Naive thymus-derived CD8-positive, alpha-beta T cell (primary cell): ENCODE measurements around the gene ENPP7. TPM values are rescaled to one million over a fixed set of nuclear protein-coding genes. Genes with fewer than 3 reads are reported as not detected.

ENCODE experiments used
- ATAC-seq, 2 donors: fragments of 150-1000 bp; cut with Tn5 transposase in 1 of 2; sonication (Bioruptor Pico), chemical (Tn5 transposase) in 1 of 2; 1 replicate in 1 of 2; 2 replicates in 1 of 2; pipeline ENCODE4 v1.10.0; 2021; ENCODE audit warnings: mild to moderate bottlenecking in 2 of 2, moderate library complexity in 2 of 2
- POLR2A ChIA-PET: fragments of 350-600 bp; sonication (Branson Sonifier 250); formaldehyde crosslinking; loops from one replicate; lab custom pipeline; 2021; ENCODE audit warnings: antibody characterized with exemption; lab: Charles Lee
- DNase-seq, 10 donors: peaks; one replicate each; pipeline versions ENCODE4 v3.0.0 to v3.0.0-alpha.2; 2020 to 2022
- H3K27ac Mint-ChIP-seq, 10 donors: one replicate each; pipeline ENCODE4 v1.8.0; 2020 to 2022; ENCODE audit warnings: mild to moderate bottlenecking in 10 of 10, mixed read lengths in 10 of 10, moderate library complexity in 4 of 10, inconsistent platforms in 1 of 10
- H3K27me3 Mint-ChIP-seq, 5 donors: one replicate each; pipeline ENCODE4 v1.8.0; 2021 to 2022; ENCODE audit warnings: mixed read lengths in 5 of 5
- H3K36me3 Mint-ChIP-seq, 3 donors: one replicate each; pipeline ENCODE4 v1.8.0; 2020 to 2022; ENCODE audit warnings: mixed read lengths in 3 of 3, mild to moderate bottlenecking in 2 of 3, inconsistent platforms in 1 of 3
- H3K4me1 Mint-ChIP-seq, 4 donors: one replicate each; pipeline ENCODE4 v1.8.0; 2021 to 2022; ENCODE audit warnings: mixed read lengths in 4 of 4
- H3K4me3 Mint-ChIP-seq, 10 donors: one replicate each; pipeline ENCODE4 v1.8.0; 2020 to 2022; ENCODE audit warnings: mild to moderate bottlenecking in 10 of 10, mixed read lengths in 10 of 10, moderate library complexity in 6 of 10, inconsistent platforms in 1 of 10
- H3K9me3 Mint-ChIP-seq, 9 donors: one replicate each; pipeline ENCODE4 v1.8.0; 2020 to 2022; ENCODE audit warnings: mixed read lengths in 9 of 9, mild to moderate bottlenecking in 3 of 9, inconsistent platforms in 1 of 9, moderate library complexity in 1 of 9
- polyA plus RNA-seq, 3 donors: library from polyadenylated mRNA; unstranded; fragments of 300-500 nt; fragmentation: Illumina TruSeq; gene quantifications; one replicate each; pipeline ENCODE4 v1.2.3, GENCODE V29; 2021
- total RNA-seq, 8 experiments: library from RNA in 2 of 8; stranded (reverse) in 2 of 8; gene quantifications; one replicate each; pipeline ENCODE4 v1.2.3 and lab custom pipeline; 2021 to 2026

Gene ENPP7, protein sequence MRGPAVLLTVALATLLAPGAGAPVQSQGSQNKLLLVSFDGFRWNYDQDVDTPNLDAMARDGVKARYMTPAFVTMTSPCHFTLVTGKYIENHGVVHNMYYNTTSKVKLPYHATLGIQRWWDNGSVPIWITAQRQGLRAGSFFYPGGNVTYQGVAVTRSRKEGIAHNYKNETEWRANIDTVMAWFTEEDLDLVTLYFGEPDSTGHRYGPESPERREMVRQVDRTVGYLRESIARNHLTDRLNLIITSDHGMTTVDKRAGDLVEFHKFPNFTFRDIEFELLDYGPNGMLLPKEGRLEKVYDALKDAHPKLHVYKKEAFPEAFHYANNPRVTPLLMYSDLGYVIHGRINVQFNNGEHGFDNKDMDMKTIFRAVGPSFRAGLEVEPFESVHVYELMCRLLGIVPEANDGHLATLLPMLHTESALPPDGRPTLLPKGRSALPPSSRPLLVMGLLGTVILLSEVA
- under 1 TPM in 1 of 2 experiments, not detected in 1; 0.29 TPM for total RNA-seq
- polyA plus RNA-seq, result not detected
- total RNA-seq (lab: John Stamatoyannopoulos, UW), result 0 to 0.09 (median 0) reads per million in 6 experiments

DNA sequence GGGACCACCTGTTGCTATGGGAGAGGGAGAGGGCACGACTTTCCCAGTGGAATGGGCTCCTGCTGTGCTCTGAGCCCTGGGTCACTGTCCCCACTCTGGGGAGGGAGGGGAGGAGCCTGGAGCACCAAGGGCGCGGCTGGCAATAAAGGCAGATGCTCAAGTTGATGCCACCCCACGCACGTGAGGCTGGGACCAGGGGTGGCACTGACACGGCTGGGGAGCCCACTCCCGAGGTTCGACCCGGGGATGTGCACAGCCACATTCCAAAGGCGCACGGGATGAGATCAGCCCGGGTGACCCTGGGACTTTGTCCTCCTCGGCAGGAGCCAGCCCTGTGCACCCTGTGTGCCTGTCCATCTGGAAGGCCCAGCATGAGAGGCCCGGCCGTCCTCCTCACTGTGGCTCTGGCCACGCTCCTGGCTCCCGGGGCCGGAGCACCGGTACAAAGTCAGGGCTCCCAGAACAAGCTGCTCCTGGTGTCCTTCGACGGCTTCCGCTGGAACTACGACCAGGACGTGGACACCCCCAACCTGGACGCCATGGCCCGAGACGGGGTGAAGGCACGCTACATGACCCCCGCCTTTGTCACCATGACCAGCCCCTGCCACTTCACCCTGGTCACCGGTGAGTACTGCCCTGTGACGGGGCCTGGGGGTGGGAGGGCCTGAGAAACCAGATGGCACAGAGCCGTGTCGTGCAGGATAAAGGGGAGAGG lies at the start of gene ENPP7:
Gene ENPP7, plus strand, starts transcription at position 175 of the 715 bp plus-strand sequence. Its CDS starts 197 bp downstream, at position 372.
- Mint-ChIP-seq H3K9me3 (no peaks in the 10 kb centered on the region), H3K4me1 (peaks cover 9 to 33% (median 16%) of the 10 kb centered on the region in 4 donors), H3K4me3 (no peak within 1 kb of the TSS), H3K27ac (peak within 1 kb of the TSS in 4 of 10 donors; percentile 24 to 65 (median 44)), H3K27me3 (peaks cover 0 to 2% (median 0%) of the 10 kb centered on the region in 5 donors), H3K36me3 (no peaks in the 10 kb centered on the region)
- ATAC-seq (no peak), DNase-seq (no peak)
- POLR2A ChIA-PET, result interaction anchor here (0.6 kb wide), 1 partner anchor 22 kb away, joined by 3 read pairs; no protein-coding TSS in a partner anchor

DNA sequence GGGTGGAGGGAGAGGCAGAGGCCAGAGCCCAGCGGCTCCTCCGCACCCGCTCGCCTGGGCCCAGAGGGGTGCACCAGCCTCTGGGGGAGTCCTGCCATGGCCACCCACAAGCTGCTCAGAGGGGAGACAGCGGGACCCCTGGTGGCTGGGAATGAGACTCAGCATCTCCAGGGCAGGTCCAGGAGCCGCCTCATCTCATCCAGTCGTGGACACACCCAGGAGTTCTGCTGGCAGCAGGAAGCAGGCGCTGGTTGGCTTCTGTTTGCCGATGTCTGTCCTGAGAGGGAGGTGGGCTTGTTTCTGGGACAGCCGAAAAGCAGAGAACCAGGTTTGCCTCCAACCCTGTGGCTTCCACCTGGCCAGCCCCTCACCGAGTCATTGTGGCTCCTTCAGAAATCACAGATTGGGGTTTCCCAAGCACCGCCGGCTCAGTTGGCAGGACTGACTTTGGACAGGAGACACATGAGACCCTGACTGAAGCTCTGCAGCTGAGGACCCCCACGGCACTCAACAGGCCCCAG lies 49.6 kb upstream of the ENPP7 start:
- Mint-ChIP-seq H3K27ac (no peak overlapping the region), H3K4me3 (no peak overlapping the region), H3K4me1 (no peaks in the 10 kb centered on the region), H3K36me3 (no peaks in the 10 kb centered on the region), H3K27me3 (peaks cover 17 to 54% (median 33%) of the 10 kb centered on the region in 5 donors), H3K9me3 (peaks cover 0 to 2% (median 0%) of the 10 kb centered on the region in 9 donors)
- DNase-seq, result peak in 1 of 10 donors; percentile 53
- ATAC-seq, result no peak
- POLR2A ChIA-PET, result no interaction called here

DNA sequence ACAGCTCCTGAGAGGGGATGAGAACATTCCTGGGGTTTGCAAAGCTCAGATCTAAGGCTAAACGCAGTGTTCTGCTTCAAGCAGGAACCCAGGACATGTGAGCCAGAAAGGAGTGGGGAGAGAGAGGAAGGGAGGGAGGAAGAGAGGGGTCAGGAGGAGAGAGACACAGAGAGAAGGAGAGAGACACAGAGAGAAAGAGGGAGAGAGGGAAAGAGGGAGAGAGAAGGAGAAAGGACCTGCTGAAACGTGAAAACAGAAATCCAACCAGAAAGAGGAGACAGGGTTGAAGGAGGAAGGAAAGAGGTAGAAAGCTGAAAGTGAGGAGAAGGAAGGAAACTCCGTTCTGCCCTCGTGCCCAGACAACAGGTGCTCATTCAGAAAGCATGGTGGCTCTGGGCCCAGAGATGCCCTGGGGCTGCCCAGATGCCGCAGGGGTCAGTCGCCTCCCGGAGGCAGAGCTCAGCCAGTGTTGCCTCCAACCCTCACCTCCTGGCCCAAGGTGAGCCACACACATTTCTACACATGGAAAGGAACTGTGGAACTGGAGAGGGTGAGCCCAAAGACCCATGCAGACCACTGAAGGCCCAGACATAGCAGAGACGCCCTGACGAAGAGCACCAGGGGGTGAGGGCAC lies 49.0 kb upstream of the ENPP7 start:
- DNase-seq (no peak), ATAC-seq (no peak)
- no peaks in the 10 kb centered on the region for H3K4me1 Mint-ChIP-seq
- POLR2A ChIA-PET, result no interaction called here
- H3K36me3 Mint-ChIP-seq, result no peaks in the 10 kb centered on the region
- peaks cover 17 to 58% (median 34%) of the 10 kb centered on the region in 5 donors for H3K27me3 Mint-ChIP-seq
- H3K4me3 Mint-ChIP-seq, result no peak overlapping the region
- peaks cover 0 to 2% (median 0%) of the 10 kb centered on the region in 9 donors for H3K9me3 Mint-ChIP-seq
- no peak overlapping the region for H3K27ac Mint-ChIP-seq

DNA sequence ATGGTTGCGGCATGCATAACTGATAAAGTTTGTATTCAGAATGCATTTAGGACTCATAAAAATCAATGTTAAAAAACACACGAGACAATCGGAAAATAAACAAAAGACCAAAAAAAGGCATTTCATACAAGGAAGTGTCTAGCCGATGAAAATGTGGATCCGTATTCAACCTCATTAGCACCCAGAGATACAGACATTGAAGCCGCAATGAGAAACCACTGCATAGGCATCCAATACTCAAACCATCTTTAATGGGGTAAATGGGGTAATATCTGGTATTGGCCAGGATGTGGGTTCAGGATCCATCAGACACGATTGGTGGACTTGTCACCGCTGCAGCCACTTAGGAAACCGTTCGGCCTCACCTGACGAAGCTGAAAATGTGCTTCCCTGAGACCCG lies 47.4 kb upstream of the ENPP7 start:
- no peak overlapping the region for H3K4me3 Mint-ChIP-seq
- H3K27me3 Mint-ChIP-seq, result peaks cover 17 to 58% (median 34%) of the 10 kb centered on the region in 5 donors
- H3K36me3 Mint-ChIP-seq, result no peaks in the 10 kb centered on the region
- H3K27ac Mint-ChIP-seq, result peak overlapping the region in 1 of 10 donors; percentile 19
- no peaks in the 10 kb centered on the region for H3K4me1 Mint-ChIP-seq
- no peaks in the 10 kb centered on the region for H3K9me3 Mint-ChIP-seq
- POLR2A ChIA-PET, result no interaction called here
- ATAC-seq (no peak), DNase-seq (no peak)

DNA sequence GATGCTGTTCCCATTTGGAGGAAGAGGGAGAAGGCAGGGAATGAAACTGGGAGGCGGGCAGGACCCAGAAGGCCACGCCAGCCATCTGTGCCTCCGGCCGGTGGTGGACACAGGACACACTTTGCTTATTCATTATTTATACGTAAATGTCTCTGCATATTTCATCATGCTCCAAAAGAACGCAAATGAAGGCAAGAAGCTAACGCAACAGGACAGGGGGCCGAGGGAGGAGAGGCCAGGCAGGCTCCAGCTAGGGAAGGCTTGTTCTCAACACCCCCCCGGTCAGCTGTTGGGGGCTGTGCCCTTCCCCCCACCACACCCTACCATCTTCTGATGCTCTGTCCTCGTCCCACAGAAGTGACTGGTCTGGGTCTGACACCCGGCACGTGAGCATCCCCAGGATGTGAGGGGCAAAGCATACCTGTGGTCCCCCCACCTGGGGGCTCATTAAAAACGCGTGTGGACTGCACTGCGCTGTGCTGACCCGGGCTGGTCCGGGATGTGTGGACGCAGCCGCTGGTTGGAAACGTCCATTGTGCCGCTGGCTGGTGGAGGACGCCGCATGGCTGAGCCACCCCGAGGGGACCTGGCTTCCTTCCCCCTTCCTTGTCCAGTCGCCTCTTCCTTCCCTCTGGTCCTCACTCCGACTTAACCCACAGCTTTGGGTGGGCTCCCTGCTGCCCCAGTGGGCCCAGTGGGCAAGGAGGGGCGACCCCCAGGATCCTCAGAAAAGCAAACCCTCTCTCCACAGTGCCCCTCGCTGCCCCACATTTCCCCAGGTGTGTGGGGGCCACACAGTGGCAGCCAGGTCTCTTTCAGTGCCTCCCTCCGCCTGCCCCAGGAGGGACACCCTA lies 46.4 kb upstream of the ENPP7 start:
- no peak for ATAC-seq

DNA sequence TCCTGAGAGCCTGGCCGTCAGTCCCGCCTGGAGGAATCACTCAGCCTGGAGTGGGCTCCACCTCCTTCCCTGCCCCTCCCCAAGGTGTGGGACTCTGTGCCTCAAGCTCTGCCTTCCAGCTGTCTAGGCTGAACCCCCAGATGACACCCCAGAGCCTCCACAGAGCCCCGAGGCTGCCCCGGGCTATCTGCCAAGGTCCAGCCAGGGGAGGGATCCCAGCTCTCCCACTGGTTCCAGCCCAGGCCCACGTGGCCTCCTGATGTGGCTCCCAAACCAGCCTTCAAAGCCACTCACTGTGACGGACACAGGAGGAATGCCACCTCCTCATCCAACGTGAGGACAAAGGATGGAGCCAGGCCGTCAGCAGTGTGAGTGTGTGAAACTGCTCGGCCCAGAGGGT lies 45.6 kb upstream of the ENPP7 start:
- H3K4me3 Mint-ChIP-seq, result no peak overlapping the region
- no peaks in the 10 kb centered on the region for H3K36me3 Mint-ChIP-seq
- DNase-seq (no peak), ATAC-seq (no peak)
- peaks cover 17 to 44% (median 34%) of the 10 kb centered on the region in 5 donors for H3K27me3 Mint-ChIP-seq
- no peaks in the 10 kb centered on the region for H3K4me1 Mint-ChIP-seq
- no peak overlapping the region for H3K27ac Mint-ChIP-seq
- POLR2A ChIA-PET, result no interaction called here
- H3K9me3 Mint-ChIP-seq, result no peaks in the 10 kb centered on the region

More for the DNA sequence above, 46.4 kb upstream of the ENPP7 start:
- Mint-ChIP-seq H3K4me1 (no peaks in the 10 kb centered on the region), H3K4me3 (no peak overlapping the region), H3K36me3 (no peaks in the 10 kb centered on the region), H3K27me3 (peaks cover 17 to 51% (median 34%) of the 10 kb centered on the region in 5 donors), H3K27ac (peak overlapping the region in 2 of 10 donors; percentile 19 to 40), H3K9me3 (no peaks in the 10 kb centered on the region)
- POLR2A ChIA-PET, result interaction anchor here (0.6 kb wide), 1 partner anchor 457 kb away, joined by 3 read pairs; no protein-coding TSS in a partner anchor
- no peak for DNase-seq

DNA sequence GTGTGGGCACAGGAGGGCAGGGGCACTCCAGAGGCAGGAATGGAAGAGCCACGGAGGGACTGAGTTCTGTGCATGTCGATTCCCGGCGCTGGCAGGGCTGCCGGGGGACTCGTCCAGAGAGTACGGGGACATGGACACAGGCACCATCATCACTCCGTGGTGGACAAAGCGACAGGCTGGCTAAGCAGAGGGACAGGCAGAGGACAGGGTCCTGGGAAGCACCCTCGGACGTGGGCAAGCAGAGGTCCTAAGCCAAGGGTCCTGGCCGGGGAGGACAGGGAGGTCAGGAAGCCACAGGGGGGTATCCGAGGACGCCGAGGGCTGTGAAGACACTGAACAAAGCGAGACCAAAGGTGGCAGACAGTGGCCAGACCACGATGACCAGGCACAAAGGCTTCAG lies 44.3 kb upstream of the ENPP7 start:
- Mint-ChIP-seq H3K36me3 (no peaks in the 10 kb centered on the region), H3K4me1 (peaks cover 0 to 2% (median 0%) of the 10 kb centered on the region in 4 donors), H3K9me3 (no peaks in the 10 kb centered on the region), H3K4me3 (no peak overlapping the region), H3K27ac (no peak overlapping the region), H3K27me3 (peaks cover 14 to 42% (median 28%) of the 10 kb centered on the region in 5 donors)
- DNase-seq, result no peak
- POLR2A ChIA-PET, result no interaction called here
- no peak for ATAC-seq

DNA sequence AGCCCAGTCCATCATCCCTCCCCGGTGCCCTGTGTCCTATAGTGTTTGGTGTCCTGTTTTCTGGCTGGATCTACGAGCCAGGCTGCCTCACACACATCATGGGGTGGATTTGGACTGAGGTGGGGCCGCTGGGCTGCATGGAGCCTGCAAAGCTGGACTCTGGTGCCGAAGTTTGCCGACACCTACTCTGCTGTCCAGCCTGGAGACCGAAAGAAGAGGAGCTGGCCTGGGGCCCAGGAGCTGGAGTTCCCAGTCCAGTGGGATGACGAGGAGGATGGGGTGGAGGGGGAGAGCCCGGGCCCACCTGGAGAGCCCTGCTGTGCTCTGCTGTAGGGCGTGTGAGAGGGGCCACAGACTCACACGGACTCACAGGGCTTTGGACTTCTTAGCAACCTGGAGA lies 40.3 kb upstream of the ENPP7 start:
- DNase-seq (no peak), ATAC-seq (no peak)
- no peak overlapping the region for H3K4me3 Mint-ChIP-seq
- H3K36me3 Mint-ChIP-seq, result no peaks in the 10 kb centered on the region
- peaks cover 0 to 2% (median under 1%) of the 10 kb centered on the region in 4 donors for H3K4me1 Mint-ChIP-seq
- no peaks in the 10 kb centered on the region for H3K9me3 Mint-ChIP-seq
- no peak overlapping the region for H3K27ac Mint-ChIP-seq
- peaks cover 4 to 46% (median 21%) of the 10 kb centered on the region in 5 donors for H3K27me3 Mint-ChIP-seq
- POLR2A ChIA-PET, result no interaction called here

DNA sequence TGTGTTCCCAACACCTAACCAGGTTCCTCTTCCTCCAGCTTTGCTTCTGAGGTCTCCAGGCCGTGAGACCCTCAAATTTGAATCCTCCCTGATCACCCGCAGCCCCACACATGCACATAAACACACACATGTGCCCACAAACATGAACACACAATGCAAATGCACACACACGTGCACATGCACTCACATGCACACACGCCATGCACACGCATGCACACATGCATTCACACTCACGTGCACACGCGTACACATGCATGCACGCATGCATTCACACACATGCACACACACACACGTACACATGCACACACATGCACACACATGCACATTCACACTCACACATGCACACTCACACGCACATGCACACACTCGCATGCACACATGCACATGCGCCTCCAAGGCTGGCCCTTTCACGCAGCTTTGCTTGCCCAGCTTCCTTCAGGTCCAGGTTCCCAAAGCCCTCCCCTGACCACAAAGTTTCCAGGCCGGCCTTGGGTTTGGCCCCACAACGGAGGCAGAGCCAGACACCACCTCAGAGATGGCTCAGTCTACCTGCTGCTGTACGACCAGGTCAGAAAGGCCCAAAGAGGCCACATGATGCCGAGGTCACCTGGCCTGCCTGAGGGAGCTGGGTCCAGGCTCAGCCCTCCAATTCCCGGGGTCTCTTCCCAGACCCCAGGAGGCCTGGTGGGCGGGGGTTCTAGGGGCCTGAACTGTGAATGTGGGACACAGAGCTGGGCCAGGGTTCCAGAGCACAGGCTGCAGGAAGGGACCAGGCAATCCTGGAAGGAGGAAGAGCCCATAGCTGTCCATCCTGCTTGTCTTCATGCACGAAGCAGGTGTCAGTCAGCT lies 39.5 kb upstream of the ENPP7 start:
- DNase-seq (no peak), ATAC-seq (no peak)
- H3K27ac Mint-ChIP-seq, result no peak overlapping the region
- POLR2A ChIA-PET, result no interaction called here
- H3K9me3 Mint-ChIP-seq, result no peaks in the 10 kb centered on the region
- H3K4me3 Mint-ChIP-seq, result no peak overlapping the region
- no peaks in the 10 kb centered on the region for H3K36me3 Mint-ChIP-seq
- H3K4me1 Mint-ChIP-seq, result peaks cover 2 to 8% (median 5%) of the 10 kb centered on the region in 4 donors
- H3K27me3 Mint-ChIP-seq, result peaks cover 8 to 46% (median 21%) of the 10 kb centered on the region in 5 donors

DNA sequence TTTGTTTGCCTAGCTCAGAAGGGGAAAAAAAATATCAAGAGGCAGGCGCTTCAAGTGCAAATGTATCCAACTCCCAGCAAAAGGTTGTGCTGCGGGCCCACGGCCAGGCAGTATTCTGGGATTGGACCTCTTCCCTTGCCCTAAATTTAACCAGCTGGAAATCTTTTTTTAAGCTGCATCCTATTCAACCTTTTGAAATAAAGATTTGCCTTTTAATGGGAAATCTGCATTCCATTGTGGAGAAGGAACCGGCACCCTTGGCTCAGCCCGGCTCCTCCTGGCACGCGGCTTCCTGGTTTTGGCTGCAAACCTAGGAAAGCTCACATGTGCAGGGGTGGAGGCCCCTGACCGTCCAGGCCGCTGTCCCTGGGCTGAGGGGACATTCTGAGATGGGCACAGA lies 38.8 kb upstream of the ENPP7 start:
- no peak for DNase-seq
- peaks cover 0 to 1% (median 0%) of the 10 kb centered on the region in 9 donors for H3K9me3 Mint-ChIP-seq
- H3K4me3 Mint-ChIP-seq, result no peak overlapping the region
- peaks cover 12 to 50% (median 25%) of the 10 kb centered on the region in 5 donors for H3K27me3 Mint-ChIP-seq
- ATAC-seq, result no peak
- H3K4me1 Mint-ChIP-seq, result peaks cover 4 to 13% (median 6%) of the 10 kb centered on the region in 4 donors
- no peaks in the 10 kb centered on the region for H3K36me3 Mint-ChIP-seq
- POLR2A ChIA-PET, result no interaction called here
- no peak overlapping the region for H3K27ac Mint-ChIP-seq

DNA sequence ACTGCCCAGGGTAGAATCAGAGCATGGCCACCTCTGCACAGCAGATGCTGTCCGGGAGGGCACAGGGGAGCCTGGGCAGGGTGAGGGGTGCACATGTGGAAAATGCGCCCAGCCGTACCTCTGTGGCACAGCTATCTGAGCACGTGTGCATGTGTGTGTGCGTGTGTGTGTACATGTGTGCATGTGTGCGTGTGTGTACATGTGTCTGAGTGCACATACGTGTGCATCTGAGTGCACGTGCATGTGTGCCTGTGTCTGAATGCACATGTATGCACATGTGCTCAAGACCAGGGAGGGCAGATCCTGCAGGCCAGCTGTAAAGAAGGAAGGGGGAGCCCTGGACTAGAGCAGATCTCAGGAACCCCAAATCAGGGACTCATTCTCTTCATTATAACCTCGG lies 37.3 kb upstream of the ENPP7 start:
- no peak for DNase-seq
- no peaks in the 10 kb centered on the region for H3K36me3 Mint-ChIP-seq
- POLR2A ChIA-PET, result no interaction called here
- no peak overlapping the region for H3K4me3 Mint-ChIP-seq
- H3K27me3 Mint-ChIP-seq, result peaks cover 16 to 58% (median 30%) of the 10 kb centered on the region in 5 donors
- ATAC-seq, result no peak
- H3K27ac Mint-ChIP-seq, result no peak overlapping the region
- peaks cover 4 to 19% (median 10%) of the 10 kb centered on the region in 4 donors for H3K4me1 Mint-ChIP-seq
- H3K9me3 Mint-ChIP-seq, result peaks cover 0 to 1% (median 0%) of the 10 kb centered on the region in 9 donors
